GM21717 (cell line): ENCODE data around the gene GP9.
"Not testable (repeated sequence)": the region's sequence is repeated elsewhere in the genome, so short reads cannot be mapped to it uniquely, and the experiment has no call there.

ENCODE experiments used
- ATAC-seq: cut with Tn5 transposase; IDR thresholded peaks from one replicate; pipeline ENCODE4 v1.9.1; 2021; ENCODE audit warnings: mild to moderate bottlenecking, moderate library complexity; ENCODE audit not compliant: unreplicated experiment

Gene GP9

GRCh38 chr3:129069313-129070085 is 8.9 kb downstream of the GP9 start:
- not testable (repeated sequence) for ATAC-seq

GRCh38 chr3:129070086-129070885 is 9.7 kb downstream of the GP9 start:
- no peak for ATAC-seq

DNA sequence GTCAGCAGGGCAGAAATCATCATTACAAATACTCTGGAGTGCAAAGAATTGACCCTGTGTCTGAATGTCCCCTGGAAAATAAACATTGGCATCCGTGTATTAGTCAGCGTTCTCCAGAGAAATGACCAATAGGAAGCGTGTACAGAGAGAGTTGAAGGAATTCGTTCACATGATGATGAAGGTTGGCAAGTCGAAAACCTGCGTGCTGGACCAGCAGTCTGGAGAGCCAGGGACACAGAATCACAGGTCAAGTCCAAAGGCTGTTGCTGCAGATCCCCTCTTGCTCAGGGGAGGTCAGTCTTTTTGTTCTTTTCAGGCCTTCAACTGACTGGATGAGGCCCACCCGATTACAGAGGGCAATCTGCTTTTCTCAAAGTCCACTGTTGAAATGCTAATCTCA is 16.6 kb downstream of the GP9 start:
- ATAC-seq = no peak

- no peak for ATAC-seq
Measured at GRCh38 chr3:129078510-129078909, 17.9 kb downstream of the GP9 start.

DNA sequence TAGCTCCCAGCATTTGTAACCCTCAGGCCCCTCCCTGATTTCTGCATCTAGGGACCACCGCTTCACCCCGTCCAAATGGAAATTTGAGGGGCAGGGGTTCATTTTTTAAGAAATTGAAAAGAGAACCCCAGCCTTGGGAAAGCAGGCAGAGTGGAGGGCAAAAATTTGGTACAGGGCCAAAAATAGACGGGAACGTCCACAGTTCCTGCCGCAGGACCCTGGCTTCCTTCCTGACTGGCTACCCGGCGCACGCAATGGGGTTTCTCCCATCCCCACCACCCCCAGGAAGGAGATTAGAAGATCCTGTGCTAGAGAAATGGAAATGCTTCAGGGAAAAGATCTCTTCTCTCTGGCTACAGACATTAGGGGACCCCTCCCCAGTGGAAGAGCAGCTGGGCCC is 20.9 kb downstream of the GP9 start:
- no peak for ATAC-seq

DNA sequence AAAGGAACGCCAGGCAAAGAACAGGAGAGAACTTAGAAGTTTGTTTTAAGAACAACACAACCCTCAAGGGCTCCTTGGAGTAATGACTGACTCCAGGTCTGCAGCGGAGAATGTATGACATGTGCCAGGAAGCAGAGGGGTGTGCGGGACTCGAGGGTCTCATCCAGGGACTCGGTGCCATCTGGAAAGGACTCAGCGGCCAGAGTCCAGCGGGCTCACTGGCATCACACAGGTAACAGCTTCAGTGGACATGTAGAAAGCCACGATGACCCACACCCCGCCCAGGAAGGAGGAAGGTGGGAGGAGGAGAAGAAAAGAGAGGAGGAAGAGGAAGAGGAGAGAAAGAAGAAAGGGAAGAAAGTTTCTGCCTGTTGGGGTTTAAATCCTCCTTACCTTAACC is 21.4 kb downstream of the GP9 start:
- no peak for ATAC-seq

DNA sequence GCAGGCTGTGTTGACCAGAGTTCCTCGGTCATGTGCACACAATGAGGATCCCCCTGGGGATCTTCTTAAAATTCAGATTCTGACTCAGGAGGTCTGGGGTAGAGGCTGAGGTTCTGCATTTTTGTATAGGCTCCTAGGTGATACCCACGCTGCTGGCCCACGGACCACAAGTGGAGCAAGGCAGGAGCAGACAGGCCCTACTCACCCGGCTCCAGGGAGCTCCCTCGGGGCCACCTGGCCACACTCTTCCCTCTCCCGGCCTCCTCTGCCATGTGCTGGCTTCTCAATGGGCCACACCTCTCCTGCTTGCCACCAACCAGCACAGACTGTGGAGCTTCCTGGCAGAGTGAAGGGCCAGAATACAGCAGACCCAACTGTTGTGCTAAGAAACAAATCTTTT is 23.9 kb downstream of the GP9 start:
- ATAC-seq = no peak

- ATAC-seq = no peak
Measured at GRCh38 chr3:129085165-129085715, 24.7 kb downstream of the GP9 start.

GRCh38 chr3:129085818-129086217 is 25.2 kb downstream of the GP9 start:
- ATAC-seq = no peak

DNA sequence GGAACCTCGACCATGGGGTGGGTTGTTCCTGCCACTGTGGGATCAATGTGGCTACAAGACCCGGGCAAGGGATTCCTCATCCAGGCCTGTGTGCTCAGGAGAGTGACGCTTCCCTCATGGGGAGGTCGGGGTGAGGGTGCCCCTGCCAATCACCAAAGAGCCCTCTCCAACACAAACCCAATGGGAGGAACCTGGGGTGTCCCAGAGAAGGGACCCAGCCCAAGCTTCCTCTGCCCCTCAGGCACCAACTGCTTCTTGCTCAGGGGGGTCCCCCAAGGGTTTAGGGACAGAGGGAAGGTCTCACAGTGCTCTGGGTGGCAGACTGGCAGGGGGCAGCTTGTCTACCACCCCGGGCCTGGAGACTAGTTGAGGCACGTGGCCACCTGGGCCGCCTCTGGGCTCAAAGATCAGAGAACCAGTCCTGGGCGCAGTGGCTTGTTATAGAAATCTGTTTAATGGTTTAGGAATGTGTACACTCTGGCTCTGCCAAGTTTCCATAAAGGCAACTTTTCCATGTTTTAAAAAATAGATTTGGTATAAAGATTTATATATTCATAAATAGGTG is 26.6 kb downstream of the GP9 start:
- no peak for ATAC-seq

GRCh38 chr3:129087904-129088303 is 27.3 kb downstream of the GP9 start:
- not testable (repeated sequence) for ATAC-seq

- not testable (repeated sequence) for ATAC-seq
Measured at GRCh38 chr3:129088312-129088711, 27.7 kb downstream of the GP9 start.

DNA sequence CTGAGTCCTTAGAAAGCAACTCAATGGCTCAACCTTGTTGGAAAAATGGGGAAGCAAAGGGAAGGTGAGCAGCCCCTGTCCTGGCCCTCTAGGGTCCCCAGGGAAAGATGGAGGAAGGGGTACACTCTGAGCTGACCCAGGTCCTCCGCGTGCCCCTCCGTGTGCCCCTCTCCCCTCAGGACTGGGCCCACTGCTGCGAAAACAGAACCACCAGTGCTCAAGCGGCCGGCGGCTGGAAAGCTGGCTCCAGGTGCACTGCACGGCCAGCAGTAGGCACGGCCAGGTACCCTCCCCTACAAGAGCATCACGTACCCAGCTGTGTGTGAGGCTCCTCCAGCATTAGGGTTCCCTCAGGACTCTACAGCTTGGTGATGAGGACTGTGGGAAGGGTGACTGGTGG is 34.7 kb downstream of the GP9 start:
- no peak for ATAC-seq

DNA sequence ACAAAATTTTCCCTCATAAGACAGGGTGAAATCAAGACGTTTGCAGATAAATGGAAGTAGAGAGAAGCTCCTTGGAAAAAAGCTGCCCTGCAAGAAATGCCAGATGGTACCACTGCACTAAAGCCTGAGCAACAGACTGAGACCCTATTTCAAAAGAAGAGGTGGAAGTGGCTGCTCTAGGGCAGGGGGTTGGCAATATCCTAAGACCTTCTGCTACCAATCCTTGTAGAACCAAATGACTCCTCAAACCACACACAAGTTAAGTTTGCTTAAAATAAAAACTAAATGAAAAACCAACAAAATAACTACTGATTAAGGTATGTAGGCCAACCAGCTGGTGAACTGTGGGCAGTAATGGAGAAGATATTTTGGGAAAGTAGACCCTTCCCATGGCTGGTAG is 39.7 kb downstream of the GP9 start:
- ATAC-seq = no peak

GRCh38 chr3:129101370-129102138 is 41.0 kb downstream of the GP9 start:
- ATAC-seq = no peak

DNA sequence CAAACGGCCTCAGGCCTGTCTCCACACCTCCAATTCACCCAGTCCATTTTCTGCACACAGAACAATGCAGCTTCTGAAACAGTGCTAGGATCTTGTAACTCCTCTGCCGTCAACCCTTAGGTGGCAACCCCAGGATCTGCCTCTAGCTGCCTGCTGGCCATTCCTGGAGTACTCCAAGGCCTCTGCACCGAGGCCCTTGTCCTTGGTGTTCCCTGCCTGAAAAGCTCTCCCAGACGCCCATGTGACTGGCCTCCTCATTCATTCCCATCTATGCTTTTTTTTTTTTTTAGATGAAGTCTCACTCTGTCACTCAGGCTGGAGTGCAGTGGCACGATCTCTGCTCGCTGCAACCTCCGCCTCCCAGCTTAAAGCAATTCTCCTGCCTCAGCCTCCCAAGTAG is 42.7 kb downstream of the GP9 start:
- ATAC-seq = no peak

DNA sequence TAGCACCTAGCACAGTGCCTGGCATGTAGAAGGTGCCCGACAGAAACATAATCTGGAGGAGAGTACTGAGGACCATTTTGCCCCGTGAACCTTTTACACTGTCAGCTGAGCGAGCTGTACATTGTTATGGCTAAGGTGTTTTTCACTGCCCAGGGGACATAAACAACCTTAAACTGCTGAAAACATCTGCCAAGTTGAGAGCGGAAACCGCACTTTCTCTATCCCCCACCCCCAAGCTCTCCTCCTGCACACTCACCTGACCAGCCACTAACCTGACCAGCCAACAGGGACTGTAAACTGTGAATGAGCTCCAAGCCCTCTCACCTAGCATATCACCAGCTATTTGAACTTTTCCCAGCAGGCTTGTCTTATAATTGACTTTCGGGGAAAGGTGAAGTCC is 43.5 kb downstream of the GP9 start:
- ATAC-seq = no peak

GRCh38 chr3:129104498-129105079 is 44.0 kb downstream of the GP9 start:
- no peak for ATAC-seq

DNA sequence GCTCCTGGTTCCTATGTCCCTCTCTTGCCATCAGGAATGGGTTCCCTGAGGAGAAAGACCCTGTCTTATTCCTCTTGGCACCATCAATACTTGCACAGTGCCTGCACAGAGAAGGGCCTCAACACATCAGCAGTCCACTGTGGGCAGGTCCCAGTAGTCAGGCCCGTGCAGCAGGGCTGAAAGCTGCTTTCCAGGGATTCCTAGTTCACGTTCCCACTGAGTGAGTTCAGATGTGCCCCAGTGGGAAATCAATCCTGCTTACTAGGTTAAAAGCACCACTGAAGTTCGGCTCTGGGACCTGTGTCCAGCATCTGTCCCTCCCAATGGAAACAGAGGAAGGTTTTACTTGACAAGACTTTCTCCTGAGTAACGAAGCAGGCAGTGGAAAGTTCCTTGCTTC is 45.3 kb downstream of the GP9 start:
- ATAC-seq = no peak

DNA sequence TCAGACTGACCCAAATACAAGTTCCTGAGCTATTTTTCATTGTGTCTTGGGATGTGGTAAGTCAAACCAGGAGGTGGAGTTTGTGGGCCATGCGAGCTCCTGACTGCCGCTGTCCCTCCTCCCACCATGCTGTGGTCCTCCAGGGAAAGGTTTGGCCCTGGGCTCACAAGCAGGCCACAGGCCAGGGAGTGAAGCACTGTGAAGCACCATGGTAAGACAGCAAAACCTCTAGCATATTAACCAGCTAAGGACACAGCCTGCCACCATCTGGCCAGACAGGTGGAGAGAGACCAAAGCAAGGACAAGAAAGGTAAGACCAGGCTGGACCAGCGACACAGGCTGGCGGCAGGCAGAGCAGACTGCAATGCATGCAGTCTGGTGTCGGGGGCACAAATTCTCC is 45.7 kb downstream of the GP9 start:
- no peak for ATAC-seq
